HEK293 (cell line): ENCODE measurements around the gene P2RX7.

Source experiments
- CTCF ChIA-PET: fragments of 350-600 bp; formaldehyde crosslinking; extraction: SDS; loops from one replicate; lab custom pipeline; 2021; ENCODE audit warnings: antibody characterized with exemption; lab: Yijun Ruan, JAX
- POLR2A ChIA-PET: fragments of 300-600 bp; formaldehyde crosslinking; extraction: SDS; loops from one replicate; lab custom pipeline; 2020; ENCODE audit warnings: antibody characterized with exemption, inconsistent platforms; lab: Yijun Ruan, JAX
- H3K27ac ChIP-seq: fragments of 200-500 bp; sonication (Bioruptor generic); 2 replicates; pipeline ENCODE4 v1.5.1; 2014; ENCODE audit warnings: low read depth, low read length, control low read depth, inconsistent platforms; ENCODE audit errors: extremely low read depth
- H3K36me3 ChIP-seq, 2 experiments: fragments of 200-500 bp in 1 of 2; sonication (Bioruptor generic) in 1 of 2; 1 replicate in 1 of 2; 2 replicates in 1 of 2; pipeline ENCODE4 v1.5.1; 2014 to 2017; ENCODE audit warnings: inconsistent platforms in 2 of 2, low read length in 2 of 2; ENCODE audit not compliant: control insufficient read depth in 2 of 2, insufficient read depth in 1 of 2
- H3K4me1 ChIP-seq: fragments of 200-500 bp; sonication (Bioruptor generic); 2 replicates; pipeline ENCODE4 v1.5.1; 2014; ENCODE audit warnings: mild to moderate bottlenecking, low read length, inconsistent platforms; ENCODE audit not compliant: control insufficient read depth, insufficient read depth
- H3K4me3 ChIP-seq: 2 replicates; pipeline ENCODE4 v1.5.1; 2011; ENCODE audit warnings: low read depth, mild to moderate bottlenecking, control low read depth, low read length, moderate library complexity
- H3K9me3 ChIP-seq: fragments of 200-500 bp; sonication (Bioruptor generic); 2 replicates; pipeline ENCODE4 v1.5.1; 2014; ENCODE audit warnings: low read depth, low read length, inconsistent platforms; ENCODE audit not compliant: control insufficient read depth, insufficient read depth
- GLI2 ChIP-seq: fragments of 450-650 bp; formaldehyde crosslinking; IDR thresholded peaks from 2 replicates; pipeline ENCODE4; 2017; ENCODE audit warnings: missing biosample characterization, missing genetic modification characterization, low read depth, borderline replicate concordance
- KLF16 ChIP-seq: fragments of 450-650 bp; formaldehyde crosslinking; IDR thresholded peaks from 2 replicates; pipeline ENCODE4 v1.5.1; 2017; ENCODE audit warnings: missing biosample characterization, missing genetic modification characterization
- KLF9 ChIP-seq: fragments of 450-650 bp; formaldehyde crosslinking; IDR thresholded peaks from 2 replicates; pipeline ENCODE4 v1.5.1; 2016; ENCODE audit warnings: missing biosample characterization, missing genetic modification characterization, low read depth
- PRDM4 ChIP-seq: fragments of 450-650 bp; formaldehyde crosslinking; IDR thresholded peaks from 2 replicates; pipeline ENCODE4 v1.5.1; 2017; ENCODE audit warnings: missing biosample characterization, missing genetic modification characterization
- SP3 ChIP-seq: fragments of 450-650 bp; formaldehyde crosslinking; IDR thresholded peaks from 2 replicates; pipeline ENCODE4 v1.5.1; 2016; ENCODE audit warnings: missing biosample characterization, missing genetic modification characterization
- TSHZ1 ChIP-seq: fragments of 450-650 bp; formaldehyde crosslinking; IDR thresholded peaks from 2 replicates; pipeline ENCODE4 v1.5.1; 2016; ENCODE audit warnings: missing biosample characterization, missing genetic modification characterization, borderline replicate concordance
- ZBTB1 ChIP-seq: fragments of 450-650 bp; formaldehyde crosslinking; IDR thresholded peaks from 2 replicates; pipeline ENCODE4 v1.5.1; 2016; ENCODE audit warnings: missing biosample characterization, missing genetic modification characterization
- ZBTB20 ChIP-seq: fragments of 450-650 bp; formaldehyde crosslinking; IDR thresholded peaks from 2 replicates; pipeline ENCODE4 v1.5.1; 2016; ENCODE audit warnings: missing biosample characterization, missing genetic modification characterization
- ZBTB48 ChIP-seq: fragments of 450-650 bp; formaldehyde crosslinking; IDR thresholded peaks from 2 replicates; pipeline ENCODE4 v1.5.1; 2016; ENCODE audit warnings: missing biosample characterization, missing genetic modification characterization
- ZNF169 ChIP-seq: fragments of 450-650 bp; formaldehyde crosslinking; IDR thresholded peaks from 2 replicates; pipeline ENCODE4 v1.5.1; 2016; ENCODE audit warnings: missing biosample characterization, missing genetic modification characterization
- ZNF214 ChIP-seq: fragments of 450-650 bp; formaldehyde crosslinking; IDR thresholded peaks from 2 replicates; pipeline ENCODE4 v1.5.1; 2017; ENCODE audit warnings: missing biosample characterization, mild to moderate bottlenecking, missing genetic modification characterization, borderline replicate concordance
- ZNF24 ChIP-seq: fragments of 450-650 bp; formaldehyde crosslinking; IDR thresholded peaks from 2 replicates; pipeline ENCODE4 v1.5.1; 2016; ENCODE audit warnings: missing biosample characterization, missing genetic modification characterization
- ZNF248 ChIP-seq: fragments of 450-650 bp; formaldehyde crosslinking; IDR thresholded peaks from 2 replicates; pipeline ENCODE4 v1.5.1; 2017; ENCODE audit warnings: missing biosample characterization, missing genetic modification characterization
- ZNF513 ChIP-seq: fragments of 450-650 bp; IDR thresholded peaks from 2 replicates; pipeline ENCODE4 v1.5.1; 2018; ENCODE audit warnings: missing biosample characterization, missing genetic modification characterization
- ZNF600 ChIP-seq: fragments of 450-650 bp; formaldehyde crosslinking; IDR thresholded peaks from 2 replicates; pipeline ENCODE4 v1.5.1; 2016; ENCODE audit warnings: missing biosample characterization, missing genetic modification characterization
- ZNF621 ChIP-seq: fragments of 450-650 bp; formaldehyde crosslinking; IDR thresholded peaks from 2 replicates; pipeline ENCODE4 v1.5.1; 2017; ENCODE audit warnings: missing biosample characterization, missing genetic modification characterization
- ZNF776 ChIP-seq: fragments of 450-650 bp; formaldehyde crosslinking; IDR thresholded peaks from 2 replicates; pipeline ENCODE4 v1.5.0; 2017; ENCODE audit warnings: missing biosample characterization, missing genetic modification characterization, borderline replicate concordance
- ZNF777 ChIP-seq: fragments of 450-650 bp; formaldehyde crosslinking; IDR thresholded peaks from 2 replicates; pipeline ENCODE4 v1.5.1; 2017; ENCODE audit warnings: missing biosample characterization, missing genetic modification characterization, borderline replicate concordance
- ZNF792 ChIP-seq: fragments of 450-650 bp; formaldehyde crosslinking; IDR thresholded peaks from 2 replicates; pipeline ENCODE4 v1.5.1; 2016; ENCODE audit warnings: missing biosample characterization, missing genetic modification characterization
- TF ChIP-seq, protein P1 (sequence below): fragments of 450-650 bp; formaldehyde crosslinking; IDR thresholded peaks from 2 replicates; pipeline ENCODE4 v1.5.1; 2016; ENCODE audit warnings: missing biosample characterization, missing genetic modification characterization
- TF ChIP-seq, protein P2 (sequence below): fragments of 450-650 bp; formaldehyde crosslinking; IDR thresholded peaks from 2 replicates; pipeline ENCODE4 v1.5.0; 2017; ENCODE audit warnings: missing biosample characterization, missing genetic modification characterization, borderline replicate concordance

Gene P2RX7

DNA sequence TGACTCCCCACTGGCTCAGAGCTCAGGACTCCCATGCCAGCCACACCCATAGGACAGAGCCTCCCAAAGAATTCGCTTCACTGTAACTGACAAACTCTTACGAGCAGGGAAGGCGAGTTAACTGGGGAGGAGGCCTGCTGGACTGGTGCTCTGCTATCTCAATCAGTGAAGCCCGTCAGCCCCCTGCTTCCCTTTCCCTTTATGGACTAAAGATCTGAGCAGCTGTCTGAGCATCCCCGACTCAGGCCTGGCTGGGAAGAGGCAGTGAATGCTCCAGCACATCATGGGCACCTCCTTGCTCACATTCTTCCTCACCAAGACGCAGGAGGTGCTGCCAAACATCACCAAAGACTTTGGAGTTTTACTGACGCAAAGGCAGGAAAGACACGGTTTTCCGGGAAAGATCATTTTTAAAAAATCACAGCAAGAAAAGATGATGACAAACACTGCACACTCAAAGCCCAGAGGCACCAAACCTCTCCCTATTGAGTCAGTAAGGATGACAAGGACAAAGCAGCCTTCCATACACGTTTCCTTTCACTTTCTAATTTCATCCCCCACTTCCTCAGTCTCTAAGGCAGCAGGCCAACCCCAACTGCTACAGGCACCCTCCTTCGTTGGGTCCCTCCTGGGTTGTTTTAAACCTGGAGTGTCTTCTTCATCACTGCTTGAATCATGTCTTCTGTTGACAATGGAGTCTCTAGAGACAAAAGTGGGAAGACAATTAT, 45.0 kb upstream of the P2RX7 start (continued):
- TF ChIP-seq, protein P1, sequence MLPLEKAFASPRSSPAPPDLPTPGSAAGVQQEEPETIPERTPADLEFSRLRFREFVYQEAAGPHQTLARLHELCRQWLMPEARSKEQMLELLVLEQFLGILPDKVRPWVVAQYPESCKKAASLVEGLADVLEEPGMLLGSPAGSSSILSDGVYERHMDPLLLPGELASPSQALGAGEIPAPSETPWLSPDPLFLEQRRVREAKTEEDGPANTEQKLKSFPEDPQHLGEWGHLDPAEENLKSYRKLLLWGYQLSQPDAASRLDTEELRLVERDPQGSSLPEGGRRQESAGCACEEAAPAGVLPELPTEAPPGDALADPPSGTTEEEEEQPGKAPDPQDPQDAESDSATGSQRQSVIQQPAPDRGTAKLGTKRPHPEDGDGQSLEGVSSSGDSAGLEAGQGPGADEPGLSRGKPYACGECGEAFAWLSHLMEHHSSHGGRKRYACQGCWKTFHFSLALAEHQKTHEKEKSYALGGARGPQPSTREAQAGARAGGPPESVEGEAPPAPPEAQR, result no peak
- TF ChIP-seq, all 188 proteins: peak for 0

DNA sequence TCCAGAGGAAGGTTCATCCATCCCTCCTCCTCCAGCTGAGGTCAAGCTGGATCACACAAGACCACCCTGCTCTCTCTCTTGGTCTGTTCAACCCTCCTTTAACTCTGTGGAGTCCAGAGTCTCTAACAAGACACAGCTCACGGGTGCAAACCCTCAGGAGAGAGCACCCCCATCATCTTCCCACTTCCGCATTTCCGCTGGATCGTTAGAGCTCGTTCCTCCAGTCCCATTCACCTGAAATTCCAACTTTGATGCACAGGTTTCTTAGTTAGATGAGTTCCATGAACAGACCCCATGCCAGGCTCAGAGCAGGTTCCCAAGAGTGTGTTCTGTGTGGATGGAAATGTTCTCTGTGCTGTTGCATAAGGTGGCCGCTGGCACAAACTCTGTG, 44.5 kb upstream of the P2RX7 start:
- H3K27ac ChIP-seq, result no peak overlapping the region
- H3K4me3 ChIP-seq, result no peak overlapping the region
- TF ChIP-seq ZBTB1 (tag by site-specific recombination) (no peak), SP3 (no peak), KLF9 (tag by site-specific recombination) (no peak), ZBTB48 (no peak)
- TF ChIP-seq, protein P2, sequence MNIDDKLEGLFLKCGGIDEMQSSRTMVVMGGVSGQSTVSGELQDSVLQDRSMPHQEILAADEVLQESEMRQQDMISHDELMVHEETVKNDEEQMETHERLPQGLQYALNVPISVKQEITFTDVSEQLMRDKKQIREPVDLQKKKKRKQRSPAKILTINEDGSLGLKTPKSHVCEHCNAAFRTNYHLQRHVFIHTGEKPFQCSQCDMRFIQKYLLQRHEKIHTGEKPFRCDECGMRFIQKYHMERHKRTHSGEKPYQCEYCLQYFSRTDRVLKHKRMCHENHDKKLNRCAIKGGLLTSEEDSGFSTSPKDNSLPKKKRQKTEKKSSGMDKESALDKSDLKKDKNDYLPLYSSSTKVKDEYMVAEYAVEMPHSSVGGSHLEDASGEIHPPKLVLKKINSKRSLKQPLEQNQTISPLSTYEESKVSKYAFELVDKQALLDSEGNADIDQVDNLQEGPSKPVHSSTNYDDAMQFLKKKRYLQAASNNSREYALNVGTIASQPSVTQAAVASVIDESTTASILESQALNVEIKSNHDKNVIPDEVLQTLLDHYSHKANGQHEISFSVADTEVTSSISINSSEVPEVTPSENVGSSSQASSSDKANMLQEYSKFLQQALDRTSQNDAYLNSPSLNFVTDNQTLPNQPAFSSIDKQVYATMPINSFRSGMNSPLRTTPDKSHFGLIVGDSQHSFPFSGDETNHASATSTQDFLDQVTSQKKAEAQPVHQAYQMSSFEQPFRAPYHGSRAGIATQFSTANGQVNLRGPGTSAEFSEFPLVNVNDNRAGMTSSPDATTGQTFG, result no peak
- no peaks in the 10 kb centered on the region for H3K9me3 ChIP-seq
- no peaks in the 10 kb centered on the region for H3K4me1 ChIP-seq
- H3K36me3 ChIP-seq, result no peaks in the 10 kb centered on the region
- ChIA-PET POLR2A (interaction anchor here (0.6 kb wide), 1 partner anchor 274 kb away, joined by 4 read pairs; no protein-coding TSS in a partner anchor), CTCF (no interaction called here)

DNA sequence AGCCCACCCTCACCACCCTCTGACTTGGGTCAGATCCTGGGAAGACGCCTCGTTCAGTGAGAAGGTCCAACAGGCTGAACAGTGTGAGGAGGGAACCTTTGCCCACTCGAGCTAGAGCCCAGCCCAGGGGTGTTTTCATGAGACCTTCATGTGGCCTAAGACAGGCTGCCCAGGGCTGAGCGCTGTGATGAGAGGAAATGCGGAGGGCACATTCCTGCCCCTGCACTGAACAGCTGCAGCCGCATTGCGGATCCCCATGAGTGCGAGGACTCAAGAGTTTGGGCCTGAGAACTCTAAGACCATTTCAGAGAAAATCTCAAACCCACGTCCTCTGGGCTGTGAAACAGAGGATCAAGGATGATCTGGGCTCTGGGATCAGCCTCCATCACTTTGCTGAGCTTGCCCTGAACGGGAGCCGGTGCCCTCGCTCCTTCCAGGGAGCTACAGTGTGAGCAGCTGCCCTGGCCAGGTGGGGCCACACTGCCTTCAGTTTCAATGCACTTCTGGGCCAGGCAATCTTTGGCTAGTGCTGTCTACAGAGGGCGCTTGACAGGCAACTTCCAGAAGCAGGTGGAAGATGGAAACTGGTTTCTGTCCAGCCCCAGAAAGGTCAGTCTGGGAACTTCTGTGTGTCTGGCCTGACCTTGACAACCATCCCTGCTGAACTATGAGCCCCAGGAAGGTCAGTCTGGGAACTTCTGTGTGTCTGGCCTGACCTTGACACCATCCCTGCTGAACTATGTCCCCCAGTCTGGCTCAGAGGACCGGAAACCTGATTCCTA, 43.5 kb upstream of the P2RX7 start:
- Histone ChIP-seq H3K4me3 (no peak overlapping the region), H3K27ac (no peak overlapping the region), H3K36me3 (no peaks in the 10 kb centered on the region), H3K9me3 (no peaks in the 10 kb centered on the region), H3K4me1 (no peaks in the 10 kb centered on the region)
- CTCF ChIA-PET, result no interaction called here
- POLR2A ChIA-PET, result no interaction called here
- TF ChIP-seq ZNF24 (tag by site-specific recombination) (no peak), GLI2 (tag by site-specific recombination) (no peak), KLF16 (tag by site-specific recombination) (no peak), ZNF248 (tag by site-specific recombination) (no peak), ZNF513 (tag by site-specific recombination) (no peak), ZNF777 (tag by site-specific recombination) (no peak), ZNF776 (tag by site-specific recombination) (no peak), ZNF214 (tag by site-specific recombination) (no peak), PRDM4 (tag by site-specific recombination) (no peak), ZNF621 (tag by site-specific recombination) (no peak), ZNF169 (tag by site-specific recombination) (no peak), ZNF792 (tag by site-specific recombination) (no peak), TSHZ1 (tag by site-specific recombination) (no peak), ZBTB20 (tag by site-specific recombination) (no peak), ZNF600 (tag by site-specific recombination) (no peak)
